Right lobe of liver (tissue), 4 donors: ENCODE results near the gene P2RY14.

Experiments
- CTCF ChIP-seq, 4 donors: fragments of 200-600 bp in 3 of 4; fragments of 450-650 bp in 1 of 4; IDR thresholded peaks; one replicate each; pipeline versions ENCODE4 v1.5.1 to v1.8.0; 2016 to 2022; ENCODE audit warnings: antibody characterized with exemption in 4 of 4, mild to moderate bottlenecking in 2 of 4
- POLR2A ChIP-seq: fragments of 450-650 bp; IDR thresholded peaks from one replicate; pipeline ENCODE4 v1.6.1; 2017; ENCODE audit warnings: antibody characterized with exemption, mild to moderate bottlenecking
- donor health status: DM: no; HTN: no; CAD: no.
- donor health status: DM: no; HTN: no; CAD: no.
- donor health status: DM: no; HTN: yes; CAD: no.

- TF ChIP-seq CTCF (IDR thresholded peaks at IDR 0.05): peak; percentile 93 to 96 (median 94)
- no peak for TF ChIP-seq POLR2A
These were observed 50.3 kb downstream of the P2RY14 start for GRCh38 chr3:151227807-151228665.
